ENCODE measurements around the gene COX17. TPM values are rescaled to one million over a fixed set of nuclear protein-coding genes. Genes with fewer than 3 reads are reported as not detected.

COX17 gene
- polyA plus RNA-seq, 3 donors, result 23.0 to 83.6 (median 81.6) TPM

GRCh38 chr3:119659606-119660291, 17.5 kb downstream of the COX17 start:
- Mint-ChIP-seq H3K27ac (peak overlapping the region; percentile 11 to 71 (median 27)), H3K9me3 (no peaks in the 10 kb centered on the region), H3K27me3 (ENCODE audit: low read depth in 3 of 3) (peaks cover 0 to 4% (median 0%) of the 10 kb centered on the region in 3 donors), H3K4me3 (no peak overlapping the region), H3K4me1 (peaks cover 27% of the 10 kb centered on the region), H3K36me3 (peaks cover 3 to 12% of the 10 kb centered on the region in 2 donors)
- Histone ChIP-seq H3K9ac (ENCODE audit: insufficient read depth, low read length, poor library complexity, severe bottlenecking) (no peak overlapping the region), H4K20me1 (ENCODE audit: insufficient read depth, low read length) (no peaks in the 10 kb centered on the region), H3K4me2 (replicated peaks; ENCODE audit: extremely low read depth, low read length, poor library complexity, severe bottlenecking) (no peak overlapping the region), H3K27me3 (ENCODE audit: control insufficient read depth in 2 of 2, insufficient read depth in 2 of 2, low read length in 2 of 2) (no peaks in the 10 kb centered on the region), H2AFZ (ENCODE audit: insufficient read depth, low read depth, low read length, poor library complexity, severe bottlenecking) (no peak overlapping the region), H3K27ac (ENCODE audit: low read depth in 1 of 2, low read length in 2 of 2) (no peak overlapping the region), H3K4me1 (ENCODE audit: control insufficient read depth in 1 of 2, insufficient read depth in 2 of 2, low read length in 2 of 2) (peaks cover 14 to 20% of the 10 kb centered on the region in 2 donors), H3K36me3 (replicated peaks in 1 of 2; ENCODE audit: control insufficient read depth in 1 of 2, insufficient read depth in 2 of 2, low read length in 2 of 2) (no peaks in the 10 kb centered on the region), H3K79me2 (ENCODE audit: insufficient read depth, low read length) (no peaks in the 10 kb centered on the region), H3K4me3 (replicated peaks in 1 of 3; ENCODE audit: low read depth in 2 of 3, low read length in 3 of 3) (no peak overlapping the region), H3K9me3 (replicated peaks in 1 of 2; ENCODE audit: control insufficient read depth in 1 of 2, insufficient read depth in 1 of 2, low read length in 2 of 2) (no peaks in the 10 kb centered on the region)
- intact Hi-C loops (cut with micrococcal nuclease), result no loop called here
- 64% methylated on average over 7 of the region's 9 CpGs for WGBS (ENCODE audit: insufficient coverage)
- no peak for TF ChIP-seq CTCF (IDR thresholded peaks at IDR 0.05)
- no peak for DNase-seq

GRCh38 chr3:119658994-119659393, 18.2 kb downstream of the COX17 start:
- peaks cover 0 to 4% (median 0%) of the 10 kb centered on the region in 3 donors for H3K27me3 Mint-ChIP-seq (ENCODE audit: low read depth in 3 of 3)
- H3K79me2 ChIP-seq (ENCODE audit: insufficient read depth, low read length), result no peaks in the 10 kb centered on the region
- no peaks in the 10 kb centered on the region for H3K36me3 ChIP-seq (replicated peaks in 1 of 2; ENCODE audit: control insufficient read depth in 1 of 2, insufficient read depth in 2 of 2, low read length in 2 of 2)
- H3K4me2 ChIP-seq (replicated peaks; ENCODE audit: extremely low read depth, low read length, poor library complexity, severe bottlenecking), result no peak overlapping the region
- H3K4me1 ChIP-seq (ENCODE audit: control insufficient read depth in 1 of 2, insufficient read depth in 2 of 2, low read length in 2 of 2), result peaks cover 12 to 15% of the 10 kb centered on the region in 2 donors
- H3K4me3 Mint-ChIP-seq, result no peak overlapping the region
- no peaks in the 10 kb centered on the region for H3K27me3 ChIP-seq (ENCODE audit: control insufficient read depth in 2 of 2, insufficient read depth in 2 of 2, low read length in 2 of 2)
- H2AFZ ChIP-seq (ENCODE audit: insufficient read depth, low read depth, low read length, poor library complexity, severe bottlenecking), result no peak overlapping the region
- peaks cover 24% of the 10 kb centered on the region for H3K4me1 Mint-ChIP-seq
- no peak overlapping the region for H3K4me3 ChIP-seq (replicated peaks in 1 of 3; ENCODE audit: low read depth in 2 of 3, low read length in 3 of 3)
- H3K9ac ChIP-seq (ENCODE audit: insufficient read depth, low read length, poor library complexity, severe bottlenecking), result no peak overlapping the region
- DNase-seq, result no peak
- H3K9me3 Mint-ChIP-seq, result no peaks in the 10 kb centered on the region
- intact Hi-C loops (cut with micrococcal nuclease), result no loop called here
- peak overlapping the region in 3 of 7 donors; percentile 11 to 68 (median 24) for H3K27ac Mint-ChIP-seq
- H3K9me3 ChIP-seq (replicated peaks in 1 of 2; ENCODE audit: control insufficient read depth in 1 of 2, insufficient read depth in 1 of 2, low read length in 2 of 2), result no peaks in the 10 kb centered on the region
- H3K36me3 Mint-ChIP-seq, result peaks cover 3 to 10% of the 10 kb centered on the region in 2 donors
- WGBS (ENCODE audit: insufficient coverage), result no CpG with 5 or more reads among the region's 2 CpGs
- H3K27ac ChIP-seq (ENCODE audit: low read depth in 1 of 2, low read length in 2 of 2), result no peak overlapping the region
- no peaks in the 10 kb centered on the region for H4K20me1 ChIP-seq (ENCODE audit: insufficient read depth, low read length)
- no peak for TF ChIP-seq CTCF (IDR thresholded peaks at IDR 0.05)
